Sigmoid colon (tissue), 7 donors: ENCODE results near the gene PPCDC. TPM values are rescaled to one million over a fixed set of nuclear protein-coding genes. Genes with fewer than 3 reads are reported as not detected.

Experiments
- DNase-seq: peaks from one replicate; pipeline ENCODE4 v3.0.0-alpha.2; 2019
- H3K27ac ChIP-seq, 4 donors: fragments of 200-600 bp; sonication (generic); one replicate each; pipeline ENCODE4 v1.5.1; 2016 to 2019; ENCODE audit warnings: mild to moderate bottlenecking in 1 of 4
- H3K27me3 ChIP-seq, 3 donors: fragments of 200-600 bp; sonication (generic); one replicate each; pipeline ENCODE4 v1.5.1; 2019; ENCODE audit warnings: mild to moderate bottlenecking in 1 of 3
- H3K36me3 ChIP-seq, 4 donors: fragments of 200-600 bp; sonication (generic); one replicate each; pipeline ENCODE4 v1.5.1; 2016 to 2019
- H3K4me1 ChIP-seq, 4 donors: fragments of 200-600 bp; sonication (generic); one replicate each; pipeline ENCODE4 v1.5.1; 2017 to 2019
- H3K4me3 ChIP-seq, 4 donors: fragments of 200-600 bp; sonication (generic); one replicate each; pipeline ENCODE4 v1.5.1; 2017 to 2019; ENCODE audit warnings: mild to moderate bottlenecking in 2 of 4, moderate library complexity in 1 of 4
- H3K9me3 ChIP-seq, 4 donors: fragments of 200-600 bp in 3 of 4; sonication (generic) in 3 of 4; one replicate each; pipeline versions ENCODE4 v1.5.1 to v1.6.1; 2013 to 2019
- CTCF ChIP-seq, 4 experiments: fragments of 450-650 bp in 3 of 4; fragments of 200-600 bp in 1 of 4; IDR thresholded peaks; one replicate each; pipeline ENCODE4 v1.5.1; 2016 to 2019; ENCODE audit warnings: antibody characterized with exemption in 4 of 4, mild to moderate bottlenecking in 3 of 4, moderate library complexity in 2 of 4
- EP300 ChIP-seq, 4 donors: sonication (generic); formaldehyde crosslinking; IDR thresholded peaks; one replicate each; pipeline ENCODE4 v1.6.1; 2017; ENCODE audit warnings: antibody characterized with exemption in 4 of 4
- POLR2A ChIP-seq, 2 donors: fragments of 450-650 bp; IDR thresholded peaks; one replicate each; pipeline ENCODE4 v1.6.1; 2016; ENCODE audit warnings: antibody characterized with exemption in 2 of 2, mild to moderate bottlenecking in 2 of 2, moderate library complexity in 2 of 2
- POLR2AphosphoS5 ChIP-seq, 4 donors: sonication (generic); formaldehyde crosslinking; IDR thresholded peaks; one replicate each; pipeline ENCODE4 v1.6.1; 2017; ENCODE audit warnings: antibody characterized with exemption in 4 of 4
- WGBS, 2 donors: extraction: QIAGEN DNeasy Blood & Tissue Kit; methylation state at CpG; one replicate each; pipeline ENCODE4 v1.1.7; 2013; 5-methylcytosine and 5-hydroxymethylcytosine counted together
- intact Hi-C: fragments of 100-400 bp; cut with DNase I; formaldehyde crosslinking; loops from one replicate; pipeline ENCODE4 v1.15.1; 2023
- polyA plus RNA-seq, 3 donors: library from polyadenylated mRNA; stranded (reverse); fragments of 200-250 nt; gene quantifications; one replicate each; pipeline ENCODE4 v1.2.3, GENCODE V29; 2013
- total RNA-seq, 4 donors: library from RNA; depleted of rRNA; stranded (reverse); fragments of >200 nt; gene quantifications; one replicate each; pipeline ENCODE4 v1.1.0, GENCODE V29; 2016
- donor health status: healthy with polysubstance abuse.
- donor health status: Bipolar disorder and iron deficiency.
- donor health status: healthy.

PPCDC gene
- total and polyA plus RNA-seq, 7 donors, result 7.9 to 37.0 (median 16.2) TPM

DNA sequence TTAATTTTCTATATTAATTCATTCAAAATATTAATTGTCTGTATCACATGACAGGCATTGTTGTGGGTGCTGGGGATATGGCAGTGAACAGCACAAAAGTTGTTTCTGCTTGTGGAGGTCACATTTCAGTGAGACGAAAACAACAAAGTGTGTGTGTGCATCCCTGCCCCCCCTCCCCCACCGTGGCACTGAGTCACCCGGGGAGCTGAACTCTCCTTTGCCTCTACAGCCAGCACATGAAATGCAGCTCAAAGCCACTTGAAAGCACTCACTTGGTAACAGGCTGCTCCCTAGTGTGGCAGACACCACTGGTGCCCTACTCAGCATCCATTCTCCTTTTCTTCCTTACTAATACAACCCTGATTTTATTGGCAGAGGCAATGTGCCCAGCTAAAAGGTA lies 44.9 kb upstream of the PPCDC start:
- Histone ChIP-seq H3K36me3 (no peaks in the 10 kb centered on the region), H3K4me1 (no peaks in the 10 kb centered on the region), H3K27me3 (peaks cover 0 to 3% (median 0%) of the 10 kb centered on the region in 3 donors), H3K27ac (no peak overlapping the region), H3K9me3 (no peaks in the 10 kb centered on the region), H3K4me3 (no peak overlapping the region)
- TF ChIP-seq CTCF (IDR thresholded peaks at IDR 0.05) (no peak), POLR2AphosphoS5 (IDR thresholded peaks at IDR 0.05) (no peak), POLR2A (IDR thresholded peaks at IDR 0.05) (no peak), EP300 (IDR thresholded peaks at IDR 0.05) (no peak)
- 34 to 50% methylated on average over 3 of the region's 3 CpGs for WGBS, 2 donors
- no peak for DNase-seq
- intact Hi-C loops, result no loop called here

DNA sequence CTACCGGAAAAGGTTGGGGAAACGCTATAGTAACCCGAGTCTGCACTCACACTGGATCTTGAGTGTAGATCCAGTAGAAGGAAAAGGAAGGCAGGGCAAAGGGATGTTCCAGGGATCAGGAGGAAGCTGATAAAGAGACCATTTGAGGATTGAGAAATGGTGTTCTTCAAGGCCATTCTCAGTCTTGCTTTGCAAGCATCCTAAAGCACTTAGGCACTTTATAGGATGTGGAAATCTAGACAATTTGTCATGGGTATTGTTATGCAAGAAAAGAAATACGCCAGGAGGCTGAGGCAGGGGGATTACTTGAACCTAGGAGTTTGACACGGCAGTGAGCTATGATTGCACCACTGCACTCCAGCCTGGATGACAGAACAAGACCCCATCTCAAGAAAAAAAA lies 41.2 kb upstream of the PPCDC start:
- H3K27ac ChIP-seq, result no peak overlapping the region
- 76 to 89% methylated on average over 5 of the region's 5 CpGs for WGBS, 2 donors
- no peaks in the 10 kb centered on the region for H3K36me3 ChIP-seq
- no peak for DNase-seq
- H3K27me3 ChIP-seq, result peaks cover 0 to 24% (median 0%) of the 10 kb centered on the region in 3 donors
- TF ChIP-seq EP300 (IDR thresholded peaks at IDR 0.05) (no peak), POLR2A (IDR thresholded peaks at IDR 0.05) (no peak), POLR2AphosphoS5 (IDR thresholded peaks at IDR 0.05) (no peak), CTCF (IDR thresholded peaks at IDR 0.05) (no peak)
- intact Hi-C loops, result no loop called here
- H3K4me1 ChIP-seq, result no peaks in the 10 kb centered on the region
- no peak overlapping the region for H3K4me3 ChIP-seq
- no peaks in the 10 kb centered on the region for H3K9me3 ChIP-seq

DNA sequence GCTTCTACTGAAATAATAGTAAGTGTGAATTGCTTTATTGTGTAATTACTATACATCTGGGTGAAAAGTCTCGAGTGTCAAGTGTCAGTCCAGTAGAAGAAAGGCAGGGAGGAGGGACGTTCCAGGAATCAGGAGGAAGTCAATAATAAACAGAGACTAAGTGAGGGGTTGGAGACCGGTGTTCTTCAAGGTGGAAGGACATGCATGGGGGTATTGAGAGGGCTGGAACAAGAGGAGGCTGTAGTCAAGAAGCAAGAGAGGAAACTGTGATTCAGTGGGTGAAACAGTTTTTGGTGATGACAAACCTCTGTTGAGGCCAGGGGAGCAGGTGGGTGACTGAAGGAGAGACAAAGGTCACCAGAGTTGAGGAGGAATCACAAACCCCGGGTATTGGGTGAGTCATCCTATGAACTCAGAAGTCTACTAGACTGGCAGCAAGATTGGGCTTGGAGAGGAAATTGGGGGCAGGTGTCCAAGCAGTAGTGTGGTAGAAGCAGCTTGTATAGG lies 39.6 kb upstream of the PPCDC start:
- DNase-seq, result no peak
- WGBS, 2 donors, result 2 to 23% methylated on average over 4 of the region's 4 CpGs

GRCh38 chr15:74988007-74988800 lies 35.2 kb upstream of the PPCDC start:
- WGBS, 2 donors, result 15 to 42% methylated on average over 4 of the region's 4 CpGs

More for the DNA sequence above, 39.6 kb upstream of the PPCDC start:
- Histone ChIP-seq H3K4me1 (no peaks in the 10 kb centered on the region), H3K9me3 (no peaks in the 10 kb centered on the region), H3K27me3 (peaks cover 0 to 24% (median 0%) of the 10 kb centered on the region in 3 donors), H3K4me3 (no peak overlapping the region), H3K27ac (no peak overlapping the region), H3K36me3 (no peaks in the 10 kb centered on the region)
- intact Hi-C loops, result no loop called here
- TF ChIP-seq POLR2AphosphoS5 (IDR thresholded peaks at IDR 0.05) (no peak), EP300 (IDR thresholded peaks at IDR 0.05) (no peak), POLR2A (IDR thresholded peaks at IDR 0.05) (no peak)

More at GRCh38 chr15:74988007-74988800, 35.2 kb upstream of the PPCDC start:
- H3K27ac ChIP-seq, result no peak overlapping the region
- H3K27me3 ChIP-seq, result peaks cover 0 to 33% (median 0%) of the 10 kb centered on the region in 3 donors
- intact Hi-C loops, result no loop called here
- TF ChIP-seq POLR2A (IDR thresholded peaks at IDR 0.05) (no peak), CTCF (IDR thresholded peaks at IDR 0.05) (no peak), EP300 (IDR thresholded peaks at IDR 0.05) (no peak), POLR2AphosphoS5 (IDR thresholded peaks at IDR 0.05) (no peak)
- H3K9me3 ChIP-seq, result no peaks in the 10 kb centered on the region
- H3K4me1 ChIP-seq, result no peaks in the 10 kb centered on the region
- H3K4me3 ChIP-seq, result no peak overlapping the region
- DNase-seq, result no peak
- H3K36me3 ChIP-seq, result no peaks in the 10 kb centered on the region
